ENCODE measurements around the gene VSTM2L.

VSTM2L gene

DNA sequence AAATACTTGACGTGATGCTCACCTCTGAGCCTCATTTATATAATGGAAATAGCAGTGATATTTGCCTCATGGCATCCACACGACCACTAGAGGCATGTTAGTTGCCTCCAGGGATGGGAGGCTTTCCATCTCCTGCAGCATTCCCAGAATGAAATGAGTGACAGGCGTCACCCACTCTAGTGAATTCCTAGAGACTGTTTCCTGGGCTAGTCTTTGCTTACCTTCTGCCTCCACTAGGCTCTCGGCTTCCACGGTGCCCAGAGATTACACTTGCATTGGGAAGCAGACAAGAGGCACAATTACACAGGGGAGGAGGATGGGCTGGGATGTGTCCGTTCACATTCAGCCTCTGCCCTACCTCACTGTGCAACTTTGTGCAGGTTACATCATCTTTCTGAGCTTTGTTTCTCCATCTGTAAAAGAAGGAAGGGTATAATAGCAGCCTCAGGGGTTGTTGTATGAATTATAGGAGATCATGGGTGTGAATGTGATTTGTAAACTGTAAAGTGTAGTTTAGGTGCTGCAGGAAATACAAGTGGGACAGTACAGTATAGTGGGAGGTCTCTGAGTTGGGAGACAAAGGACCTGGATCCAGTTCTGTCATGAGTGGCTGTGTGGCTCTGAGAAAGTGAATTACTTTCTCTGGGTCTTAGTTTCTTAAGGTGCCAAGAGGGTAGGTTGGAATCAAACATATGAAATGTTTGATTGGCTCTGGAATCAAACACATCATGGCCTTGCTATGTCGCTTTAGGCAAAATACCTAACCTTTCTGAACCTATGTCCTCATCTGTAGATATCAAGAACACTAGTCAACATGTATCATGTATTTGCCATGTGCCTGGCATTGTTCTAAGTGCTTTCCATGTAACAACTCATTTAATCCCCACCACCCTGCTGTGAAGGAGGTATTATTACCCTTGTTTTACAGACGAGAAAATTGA is 3.6 kb upstream of the VSTM2L start:
- no peak for DNase-seq (ENCODE audit: low read depth in 2 of 2)

- no peak for DNase-seq (ENCODE audit: low read depth in 2 of 2)
Measured at GRCh38 chr20:37901240-37901639, 1.7 kb upstream of the VSTM2L start.

GRCh38 chr20:37901654-37902503 is 1.0 kb upstream of the VSTM2L start:
- DNase-seq (ENCODE audit: low read depth in 2 of 2) = no peak

- DNase-seq (ENCODE audit: low read depth in 2 of 2) = no peak
Measured at GRCh38 chr20:37903317-37904007, 535 bp downstream of the VSTM2L start.

- DNase-seq (ENCODE audit: low read depth in 2 of 2) = no peak
Measured at GRCh38 chr20:37904008-37904642, 1.2 kb downstream of the VSTM2L start.

- no peak for DNase-seq (ENCODE audit: low read depth in 2 of 2)
Measured at GRCh38 chr20:37904845-37905373, 2.0 kb downstream of the VSTM2L start.

GRCh38 chr20:37905671-37906613 is 3.0 kb downstream of the VSTM2L start:
- no peak for DNase-seq (ENCODE audit: low read depth in 2 of 2)

DNA sequence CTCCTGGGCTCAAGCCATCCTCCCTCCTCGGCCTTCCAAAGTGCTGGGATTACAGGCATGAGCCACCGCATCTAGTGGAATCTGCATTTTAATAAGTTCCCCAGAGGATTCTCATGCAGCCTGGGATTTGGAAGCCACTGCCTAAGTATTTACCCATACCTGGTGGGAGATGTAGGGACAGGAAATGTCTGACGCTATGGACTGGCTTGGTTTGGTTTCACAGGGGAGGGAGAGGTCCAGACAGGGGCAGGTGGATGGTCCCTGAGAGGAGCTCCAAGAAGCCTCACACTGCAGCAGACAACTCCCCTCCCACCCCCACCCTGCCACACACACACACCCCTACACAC is 4.4 kb downstream of the VSTM2L start:
- DNase-seq (ENCODE audit: low read depth in 2 of 2) = no peak

- DNase-seq (ENCODE audit: low read depth in 2 of 2) = no peak
Measured at GRCh38 chr20:37907677-37908401, 4.9 kb downstream of the VSTM2L start.

GRCh38 chr20:37911261-37911660 is 8.3 kb downstream of the VSTM2L start:
- DNase-seq (ENCODE audit: low read depth in 2 of 2) = no peak

- DNase-seq (ENCODE audit: low read depth in 2 of 2) = no peak
Measured at GRCh38 chr20:37911838-37912281, 8.9 kb downstream of the VSTM2L start.

- DNase-seq (ENCODE audit: low read depth in 2 of 2) = no peak
Measured at GRCh38 chr20:37912874-37913273, 9.9 kb downstream of the VSTM2L start.

DNA sequence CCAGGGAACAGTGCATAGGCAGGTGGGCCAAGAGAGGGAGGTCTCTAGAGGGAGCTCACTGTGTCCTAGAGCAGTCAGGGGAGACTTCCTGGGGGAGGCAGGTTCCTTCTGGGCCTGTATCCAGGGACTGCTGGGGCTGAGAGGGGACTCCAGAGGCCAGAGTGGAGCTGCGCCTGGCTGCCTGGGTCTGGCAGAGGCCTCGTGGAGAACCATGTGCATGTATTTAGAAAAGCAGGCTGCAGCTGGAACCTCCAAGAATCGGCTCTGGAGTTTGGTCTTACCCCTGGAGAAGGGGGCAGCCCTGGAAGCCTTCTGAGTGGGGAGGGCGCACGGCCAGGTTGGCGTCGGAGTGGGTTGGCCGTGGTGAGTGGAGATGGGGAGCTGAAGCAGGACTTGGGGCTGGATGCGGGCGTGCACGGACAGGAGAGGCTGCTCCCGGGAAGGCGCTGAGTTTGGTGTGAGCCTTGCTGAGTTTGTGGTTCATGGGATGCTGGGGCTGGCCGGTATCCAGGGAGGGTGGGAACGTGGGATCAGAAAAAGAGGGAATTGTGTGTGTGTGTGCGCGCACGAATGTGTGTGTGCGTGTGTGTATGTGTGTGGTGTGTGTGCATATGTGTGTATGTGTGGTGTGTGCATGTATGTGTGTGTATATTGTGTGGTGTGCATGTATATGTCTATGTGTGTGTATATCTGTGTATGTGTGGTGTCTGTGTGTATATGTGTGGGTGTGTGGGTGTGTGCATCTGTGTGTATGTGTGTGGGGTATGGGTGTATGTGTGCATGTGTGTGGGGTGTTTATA is 10.8 kb downstream of the VSTM2L start:
- no peak for DNase-seq (ENCODE audit: low read depth in 2 of 2)

DNA sequence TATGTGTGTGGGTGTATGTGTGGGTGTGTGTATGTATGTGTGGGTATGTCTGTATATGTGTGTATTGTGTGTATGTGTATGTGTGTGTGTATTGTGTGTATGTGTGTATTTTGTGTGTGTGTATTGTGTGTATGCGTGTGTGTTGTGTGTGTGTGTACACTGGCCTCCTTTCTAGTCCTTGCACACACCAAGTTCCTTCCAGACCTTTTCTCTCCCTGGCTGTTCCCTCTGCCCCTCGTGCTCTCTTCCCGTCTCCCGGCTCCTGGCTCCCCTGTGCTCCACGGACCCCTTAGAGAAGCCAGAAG is 11.4 kb downstream of the VSTM2L start:
- DNase-seq (ENCODE audit: low read depth in 2 of 2) = no peak

- DNase-seq (ENCODE audit: low read depth in 2 of 2) = no peak
Measured at GRCh38 chr20:37914672-37915433, 11.9 kb downstream of the VSTM2L start.

DNA sequence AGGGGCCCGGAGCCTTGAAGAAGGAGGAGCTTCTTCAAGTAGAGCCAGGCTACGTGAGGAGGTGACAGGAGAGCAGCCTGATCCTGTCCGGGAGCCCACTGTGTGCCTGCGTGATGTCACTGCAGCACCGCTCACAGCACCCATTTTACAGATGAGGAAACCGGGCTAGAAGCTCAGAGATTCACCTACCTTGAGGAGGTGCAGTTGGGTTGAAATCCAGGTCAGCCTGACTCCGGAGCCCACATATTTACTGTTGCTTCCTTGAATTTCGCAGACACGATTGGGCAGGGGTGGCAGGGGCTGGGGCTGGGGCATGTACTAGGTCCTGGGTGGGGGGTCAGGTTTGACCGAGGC is 12.5 kb downstream of the VSTM2L start:
- no peak for DNase-seq (ENCODE audit: low read depth in 2 of 2)

DNA sequence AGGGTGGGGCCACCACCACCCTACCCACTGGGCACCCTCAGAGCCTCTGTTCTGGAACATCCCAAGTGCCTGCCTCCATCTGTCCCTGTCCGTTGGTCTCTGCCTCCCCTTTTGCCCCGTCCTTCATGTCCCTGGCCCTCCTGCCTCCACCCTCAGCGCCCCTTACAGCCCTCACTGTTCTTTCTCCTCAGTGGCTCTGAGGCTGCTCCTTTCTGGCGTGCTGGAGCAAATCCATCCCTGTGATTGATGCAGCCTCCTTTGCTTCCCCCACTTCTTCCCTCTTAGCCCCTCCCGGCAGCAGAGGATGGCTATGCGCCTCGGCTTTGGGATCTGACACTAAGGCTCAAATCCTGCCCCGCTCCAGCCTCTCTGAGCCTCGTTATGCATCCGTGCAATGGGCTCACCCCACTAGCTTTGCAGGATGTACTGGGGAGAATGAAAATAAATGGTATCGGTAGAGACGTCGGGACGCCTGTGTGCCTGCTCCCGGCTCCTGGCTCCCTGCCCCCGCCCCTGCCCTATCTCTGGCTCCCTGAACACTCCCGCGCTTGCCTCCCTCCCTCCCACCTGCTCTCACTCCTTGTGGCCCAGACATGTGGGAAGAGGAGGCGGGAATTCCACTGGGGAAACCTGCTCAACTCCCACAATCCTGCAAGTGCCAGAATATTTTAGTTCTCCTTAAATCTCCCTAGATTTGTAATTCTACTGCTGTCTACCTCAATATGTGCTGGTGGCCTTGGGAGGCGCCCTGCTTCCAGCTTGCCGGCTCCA is 13.1 kb downstream of the VSTM2L start:
- no peak for DNase-seq (ENCODE audit: low read depth in 2 of 2)

- DNase-seq (ENCODE audit: low read depth in 2 of 2) = no peak
Measured at GRCh38 chr20:37917461-37917860, 14.5 kb downstream of the VSTM2L start.

Measured in stimulated activated CD4-positive, alpha-beta T cell treated with anti-CD3 and anti-CD28 coated beads, Interleukin-12 subunit alpha, Interleukin-12 subunit beta, amount 100 ng/mL, for 24 hours (primary cell).